AG04450 (cell line): Measurements from ENCODE around the gene MAD1L1. TPM values are rescaled to one million over a fixed set of nuclear protein-coding genes. Genes with fewer than 3 reads are reported as not detected.
"Not testable (repeated sequence)": the region's sequence is repeated elsewhere in the genome, so short reads cannot be mapped to it uniquely, and the experiment has no call there.

Source experiments
- CTCF ChIA-PET: fragments of 300-600, 350-600 bp; formaldehyde crosslinking; extraction: SDS; loops from one replicate; lab custom pipeline; 2022; ENCODE audit warnings: antibody characterized with exemption, inconsistent platforms; lab: Charles Lee
- POLR2A ChIA-PET: fragments of 350-600 bp; formaldehyde crosslinking; extraction: SDS; loops from one replicate; lab custom pipeline; 2021; ENCODE audit warnings: antibody characterized with exemption, inconsistent platforms; lab: Yijun Ruan, JAX
- DNase-seq: peaks from one replicate; pipeline ENCODE4 v3.0.0-alpha.2; 2011; ENCODE audit warnings: low read depth, low spot score
- H3K27ac ChIP-seq: one replicate; pipeline ENCODE4 v1.5.1; 2012; ENCODE audit warnings: low read depth, low read length, control low read depth
- H3K27me3 ChIP-seq: one replicate; pipeline ENCODE4 v1.6.0; 2012; ENCODE audit warnings: low read length; ENCODE audit not compliant: control insufficient read depth, insufficient read depth
- H3K4me3 ChIP-seq: 2 replicates; pipeline ENCODE4 v1.5.1; 2011; ENCODE audit warnings: mild to moderate bottlenecking, low read depth, low read length, control low read depth
- H3K9me3 ChIP-seq: 2 replicates; pipeline ENCODE4 v1.5.1; 2012; ENCODE audit warnings: low read length; ENCODE audit not compliant: control insufficient read depth, insufficient read depth
- CTCF ChIP-seq: IDR thresholded peaks from 2 replicates; pipeline ENCODE4 v1.5.1; 2011; ENCODE audit warnings: low read depth, low read length, control low read depth, inconsistent platforms
- polyA plus RNA-seq: library from polyadenylated mRNA; depleted of rRNA; stranded (reverse); fragments of >200 nt; gene quantifications from 2 replicates; pipeline ENCODE4 v1.2.3, GENCODE V29; 2011

Gene MAD1L1
- polyA plus RNA-seq, 1 experiment: 11.9 TPM

DNA sequence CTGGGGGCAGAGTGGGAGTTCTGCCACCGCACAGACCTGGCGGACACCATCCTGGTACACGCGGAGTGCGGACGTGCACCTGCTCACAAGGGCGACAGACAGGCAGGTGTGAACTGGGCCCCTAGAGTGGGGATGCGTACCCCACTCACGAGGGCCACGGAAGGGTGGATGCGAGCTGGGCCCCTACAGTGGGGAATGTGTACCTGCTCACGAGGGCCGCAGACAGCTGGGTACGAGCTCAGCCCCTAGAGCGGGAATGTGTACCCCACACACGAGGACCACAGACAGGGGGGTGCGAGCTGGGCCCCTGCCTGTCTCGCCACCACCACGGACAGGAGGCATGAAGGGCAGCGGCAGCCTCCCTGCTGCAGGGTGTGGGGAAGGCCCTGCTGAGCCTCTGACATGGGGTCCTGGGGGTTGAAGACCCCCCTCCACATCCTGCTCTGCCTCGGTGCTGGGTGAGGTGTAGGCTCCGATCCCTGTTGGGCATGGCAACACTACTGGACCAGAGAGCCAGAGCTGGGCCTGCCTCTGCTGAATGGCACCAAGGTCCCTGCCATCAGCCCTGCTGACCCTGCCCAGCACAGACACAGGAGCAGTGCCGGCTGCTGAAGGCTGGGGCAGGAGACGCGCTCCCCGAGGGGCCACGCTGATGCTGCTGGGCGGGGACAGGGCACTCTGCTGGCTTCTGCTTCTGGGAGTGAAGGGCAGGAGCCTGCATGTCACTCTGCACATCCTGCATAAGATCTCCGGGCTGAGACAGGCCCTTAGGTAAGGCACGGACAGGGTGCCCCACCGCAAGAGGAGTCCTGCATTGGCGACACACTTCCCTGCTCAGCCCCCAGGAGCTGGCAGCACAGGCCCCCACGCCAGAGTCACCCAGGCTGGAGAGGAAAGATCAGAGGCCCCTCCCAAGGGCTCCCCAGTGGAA lies 259.2 kb downstream of the MAD1L1 start:
- no peaks in the 10 kb centered on the region for H3K27me3 ChIP-seq
- ChIA-PET CTCF (no interaction called here), POLR2A (no interaction called here)
- TF ChIP-seq CTCF: no peak
- no peak for DNase-seq
- peaks cover 16% of the 10 kb centered on the region for H3K9me3 ChIP-seq
- no peak overlapping the region for H3K4me3 ChIP-seq
- no peak overlapping the region for H3K27ac ChIP-seq

GRCh38 chr7:1972744-1973143 lies 260.0 kb downstream of the MAD1L1 start:
- no peak for TF ChIP-seq CTCF
- POLR2A ChIA-PET: no interaction called here
- Histone ChIP-seq H3K9me3 (peaks cover 17% of the 10 kb centered on the region), H3K27ac (no peak overlapping the region), H3K4me3 (no peak overlapping the region), H3K27me3 (no peaks in the 10 kb centered on the region)
- DNase-seq: no peak
- CTCF ChIA-PET: no interaction called here

- H3K27ac ChIP-seq: no peak overlapping the region
- TF ChIP-seq CTCF: no peak
- no peak for DNase-seq
- H3K4me3 ChIP-seq: no peak overlapping the region
- POLR2A ChIA-PET: no interaction called here
- CTCF ChIA-PET: interaction anchor here (1.1 kb wide), 1 partner anchor 223 kb away, joined by 3 read pairs; no protein-coding TSS in a partner anchor
- H3K27me3 ChIP-seq: no peaks in the 10 kb centered on the region
- H3K9me3 ChIP-seq: peaks cover 14% of the 10 kb centered on the region; the same call in 1 of the 2 replicates
These were observed 260.6 kb downstream of the MAD1L1 start for GRCh38 chr7:1971946-1972654.

GRCh38 chr7:1970895-1971294 lies 261.9 kb downstream of the MAD1L1 start:
- Histone ChIP-seq H3K27ac (no peak overlapping the region), H3K9me3 (peaks cover 17% of the 10 kb centered on the region; the same call in 1 of the 2 replicates), H3K27me3 (no peaks in the 10 kb centered on the region), H3K4me3 (no peak overlapping the region)
- TF ChIP-seq CTCF: no peak
- ChIA-PET CTCF (interaction anchor here (1.1 kb wide), 1 partner anchor 224 kb away, joined by 3 read pairs; no protein-coding TSS in a partner anchor), POLR2A (no interaction called here)
- no peak for DNase-seq

DNA sequence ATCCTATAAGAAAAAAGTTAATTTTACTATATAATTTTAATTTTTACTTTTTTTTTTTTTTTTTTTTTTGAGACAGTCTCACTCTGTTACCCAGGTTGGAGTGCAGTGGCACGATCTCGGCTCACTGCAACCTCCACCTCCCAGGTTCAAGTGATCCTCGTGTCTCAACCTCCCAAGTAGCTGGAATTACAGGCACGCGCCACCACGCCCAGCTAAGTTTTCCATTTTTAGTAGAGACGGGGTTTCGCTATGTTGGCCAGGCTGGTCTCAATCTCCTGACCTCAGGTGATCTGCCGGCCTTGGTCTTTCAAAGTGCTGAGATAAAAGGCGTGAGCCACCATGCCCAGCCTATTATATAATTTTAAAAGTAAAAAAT lies 262.5 kb downstream of the MAD1L1 start:
- H3K4me3 ChIP-seq, H3K27me3 ChIP-seq, H3K27ac ChIP-seq, POLR2A ChIA-PET, DNase-seq: not testable (repeated sequence)
- CTCF ChIA-PET: interaction anchor here (0.6 kb wide), 1 partner anchor 145 kb away, joined by 4 read pairs; no protein-coding TSS in a partner anchor
- H3K9me3 ChIP-seq: peaks cover 23% of the 10 kb centered on the region; the same call in 1 of the 2 replicates
